Activated T-cell treated with anti-CD3 and anti-CD28 coated beads for 48 hours (primary cell): ENCODE data around the gene TRAPPC3.
"Not testable (repeated sequence)": the region's sequence is repeated elsewhere in the genome, so short reads cannot be mapped to it uniquely, and the experiment has no call there.

Source experiments
- DNase-seq: peaks from one replicate; pipeline ENCODE4 v3.0.0-alpha.2; 2020; ENCODE audit warnings: low read depth

The TRAPPC3 gene

GRCh38 chr1:36149237-36149972 is at the start of gene TRAPPC3:
Gene TRAPPC3 (minus strand): TSS chr1:36149486. CDS start chr1:36149378, 108 bp downstream.
- DNase-seq, result peak; percentile 99

DNA sequence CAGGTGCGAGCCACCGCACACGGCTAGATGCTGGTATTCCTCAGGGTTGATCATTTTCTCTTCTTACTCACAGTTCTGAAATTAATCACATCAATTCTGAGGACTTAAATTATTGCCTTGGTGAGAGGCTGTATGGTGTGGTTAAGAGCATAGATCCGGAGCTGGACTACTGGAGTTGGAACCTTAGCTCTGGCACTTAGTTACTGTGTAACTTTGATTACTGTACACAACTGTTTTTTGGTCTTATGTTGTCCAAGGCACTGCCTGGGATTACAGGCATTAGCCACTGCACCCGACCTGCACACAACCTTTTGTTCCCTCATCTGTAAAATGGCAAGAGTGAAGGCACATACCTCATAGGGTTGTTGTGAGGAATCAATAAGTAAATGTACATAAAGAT is 49.4 kb upstream of the TRAPPC3 start:
- DNase-seq, result no peak

GRCh38 chr1:36196805-36197204 is 47.5 kb upstream of the TRAPPC3 start:
- DNase-seq, result not testable (repeated sequence)

GRCh38 chr1:36187800-36188593 is 38.7 kb upstream of the TRAPPC3 start:
- DNase-seq, result peak; percentile 67

- no peak for DNase-seq
Measured at GRCh38 chr1:36183309-36183856, 34.1 kb upstream of the TRAPPC3 start.

GRCh38 chr1:36182734-36183133 is 33.4 kb upstream of the TRAPPC3 start:
- no peak for DNase-seq

DNA sequence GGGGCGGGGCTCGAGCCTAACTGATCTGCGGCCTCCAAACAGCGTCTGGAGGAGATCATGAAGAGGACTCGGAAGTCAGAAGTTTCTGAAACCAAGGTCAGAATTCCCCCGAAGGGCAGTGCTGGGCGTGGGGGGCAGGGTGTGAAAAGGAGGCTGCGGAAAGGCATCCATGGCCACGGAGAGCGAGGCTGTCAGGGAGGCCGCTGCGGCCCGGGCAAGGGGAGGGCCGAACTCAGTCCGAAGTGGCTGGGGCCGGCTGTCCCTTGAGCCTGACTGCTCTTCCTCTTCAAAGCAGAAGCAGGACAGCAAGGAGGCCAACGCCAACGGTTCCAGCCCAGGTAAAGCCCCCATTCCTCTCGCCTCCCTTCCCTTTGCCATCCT is 29.9 kb upstream of the TRAPPC3 start:
- no peak for DNase-seq

GRCh38 chr1:36178471-36179219 is 29.4 kb upstream of the TRAPPC3 start:
- DNase-seq, result no peak

- DNase-seq, result no peak
Measured at GRCh38 chr1:36177589-36178431, 28.5 kb upstream of the TRAPPC3 start.

DNA sequence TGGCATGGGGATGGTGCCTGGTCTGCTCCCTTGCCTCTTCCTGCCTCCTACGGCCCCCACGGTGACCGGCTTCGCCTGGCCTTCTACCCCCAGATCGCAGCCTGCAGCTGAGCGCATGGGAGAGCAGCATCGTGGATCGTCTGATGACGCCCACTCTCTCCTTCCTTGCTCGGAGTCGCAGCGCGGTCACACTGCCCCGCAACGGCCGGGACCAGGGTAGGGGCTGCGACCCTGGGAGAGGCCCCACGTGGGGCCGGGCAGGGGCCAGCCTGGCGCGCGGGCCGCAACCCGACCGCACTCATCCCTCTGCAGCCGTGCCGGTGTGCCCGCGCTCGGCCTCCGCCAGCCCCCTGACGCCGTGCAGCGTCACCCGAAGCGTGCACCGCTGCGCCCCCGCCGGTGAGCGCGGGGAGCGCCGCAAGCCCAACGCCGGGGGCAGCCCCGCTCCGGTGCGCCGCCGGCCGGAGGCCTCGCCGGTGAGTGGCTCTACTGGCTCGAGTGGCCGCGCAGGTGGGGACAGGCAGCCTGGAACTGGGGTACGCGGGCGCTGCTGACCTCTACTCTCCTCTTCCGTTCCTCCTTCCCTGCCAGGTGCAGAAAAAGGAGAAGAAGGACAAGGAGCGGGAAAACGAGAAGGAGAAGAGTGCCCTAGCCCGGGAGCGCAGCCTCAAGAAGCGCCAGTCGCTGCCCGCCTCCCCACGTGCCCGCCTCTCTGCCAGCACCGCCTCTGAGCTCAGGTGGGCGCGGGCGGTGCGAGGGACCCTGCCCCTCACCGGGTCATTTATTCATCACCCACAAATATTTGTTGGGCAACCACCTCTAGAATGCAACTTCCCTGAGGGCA is 27.0 kb upstream of the TRAPPC3 start:
- no peak for DNase-seq

DNA sequence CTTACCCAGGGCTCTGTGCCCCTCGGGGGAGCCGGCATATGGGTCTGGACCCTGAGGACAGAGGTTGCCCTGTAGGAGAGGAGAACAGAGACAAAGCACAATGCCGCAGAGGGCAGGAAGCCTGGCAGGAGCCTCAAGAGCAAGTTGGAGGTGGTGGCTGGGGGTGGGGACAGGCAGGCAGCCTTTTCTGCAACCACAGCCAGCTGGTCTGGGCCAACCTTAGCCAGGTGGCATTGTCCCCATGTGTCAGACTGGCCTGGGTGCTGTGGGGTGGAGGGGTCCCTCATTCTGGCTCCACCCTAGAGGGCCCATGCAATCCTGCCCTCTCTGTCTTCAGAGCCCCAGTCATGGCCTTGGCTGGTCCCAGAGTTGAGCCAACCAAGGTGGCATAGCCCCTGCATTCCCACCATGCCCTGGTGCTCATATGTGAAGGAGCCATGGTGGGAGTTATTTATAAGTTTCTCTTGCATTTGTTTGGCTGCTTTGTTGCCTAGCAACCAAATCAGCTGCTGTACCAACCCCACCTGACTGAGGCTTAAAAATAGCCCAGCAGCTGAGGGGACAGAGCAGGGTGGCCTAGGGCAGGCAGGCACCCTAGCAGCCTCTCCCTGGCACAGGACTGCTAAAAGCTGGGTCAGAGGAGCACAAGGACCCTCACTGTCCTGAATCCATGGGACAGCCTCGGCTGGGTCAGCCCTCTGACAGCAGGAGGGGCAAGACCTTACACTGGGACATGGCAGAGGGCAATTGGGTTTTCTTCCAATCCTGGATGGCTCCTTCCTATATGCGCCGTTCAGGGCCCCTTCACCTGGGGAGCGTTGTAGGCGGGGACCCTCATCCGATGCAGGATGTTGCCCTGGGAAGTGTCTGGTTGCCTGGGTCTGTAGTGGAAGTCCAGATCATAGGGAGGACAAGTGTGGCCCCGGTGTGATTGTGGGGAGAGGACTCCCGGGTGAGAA is 26.1 kb upstream of the TRAPPC3 start:
- DNase-seq, result no peak

DNA sequence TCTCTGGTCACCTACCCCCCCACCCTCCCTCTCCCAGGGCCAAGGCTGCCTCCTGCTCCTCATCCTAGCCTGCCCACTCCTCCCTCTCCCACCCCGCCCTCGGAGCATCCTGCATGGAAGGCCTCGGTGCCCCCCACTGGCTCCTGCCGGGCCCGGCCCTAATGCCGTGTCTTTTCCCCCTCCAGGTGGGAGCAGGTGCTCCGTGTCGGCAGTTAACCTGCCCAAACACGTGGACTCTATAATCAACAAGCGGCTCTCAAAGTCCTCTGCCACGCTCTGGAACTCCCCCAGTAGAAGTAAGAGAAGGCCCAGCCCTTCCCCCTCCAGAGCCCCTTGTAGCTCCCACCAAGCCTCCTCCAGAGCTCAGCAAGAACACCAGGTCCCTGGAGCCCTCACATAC is 25.4 kb upstream of the TRAPPC3 start:
- no peak for DNase-seq

- DNase-seq, result no peak
Measured at GRCh38 chr1:36172983-36173382, 23.7 kb upstream of the TRAPPC3 start.

GRCh38 chr1:36172017-36172747 is 22.9 kb upstream of the TRAPPC3 start:
- no peak for DNase-seq

DNA sequence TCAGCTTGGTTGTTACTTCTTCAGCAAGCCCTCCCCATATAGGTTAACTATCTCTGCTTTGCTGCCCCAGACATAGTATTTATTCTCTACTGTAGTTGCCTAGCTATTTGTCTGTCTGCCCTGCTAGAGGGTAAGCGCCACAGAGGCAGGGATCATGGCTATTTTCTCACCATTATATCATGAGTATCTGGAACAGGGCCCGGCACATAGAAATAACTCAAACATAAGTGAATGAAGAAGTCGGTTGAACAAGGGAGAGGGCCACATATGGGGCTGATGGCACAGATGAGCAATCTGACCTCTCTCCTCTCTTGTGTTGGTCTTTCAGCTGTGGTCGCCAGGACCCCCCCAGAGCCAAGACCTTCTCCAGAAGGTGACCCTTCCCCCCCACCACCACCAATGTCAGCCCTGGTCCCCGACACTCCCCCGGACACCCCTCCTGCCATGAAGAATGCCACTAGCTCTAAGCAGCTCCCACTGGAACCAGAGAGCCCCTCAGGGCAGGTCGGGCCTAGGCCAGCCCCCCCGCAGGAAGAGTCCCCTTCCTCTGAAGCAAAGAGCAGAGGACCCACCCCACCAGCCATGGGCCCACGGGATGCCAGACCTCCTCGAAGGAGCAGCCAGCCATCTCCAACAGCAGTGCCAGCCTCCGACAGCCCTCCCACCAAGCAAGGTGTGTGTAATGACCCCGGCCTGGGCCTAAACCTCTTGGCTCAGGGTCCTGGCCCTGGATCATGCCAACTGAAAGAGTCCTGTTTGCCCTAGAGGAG is 21.5 kb upstream of the TRAPPC3 start:
- DNase-seq, result no peak

GRCh38 chr1:36168514-36168913 is 19.2 kb upstream of the TRAPPC3 start:
- no peak for DNase-seq

DNA sequence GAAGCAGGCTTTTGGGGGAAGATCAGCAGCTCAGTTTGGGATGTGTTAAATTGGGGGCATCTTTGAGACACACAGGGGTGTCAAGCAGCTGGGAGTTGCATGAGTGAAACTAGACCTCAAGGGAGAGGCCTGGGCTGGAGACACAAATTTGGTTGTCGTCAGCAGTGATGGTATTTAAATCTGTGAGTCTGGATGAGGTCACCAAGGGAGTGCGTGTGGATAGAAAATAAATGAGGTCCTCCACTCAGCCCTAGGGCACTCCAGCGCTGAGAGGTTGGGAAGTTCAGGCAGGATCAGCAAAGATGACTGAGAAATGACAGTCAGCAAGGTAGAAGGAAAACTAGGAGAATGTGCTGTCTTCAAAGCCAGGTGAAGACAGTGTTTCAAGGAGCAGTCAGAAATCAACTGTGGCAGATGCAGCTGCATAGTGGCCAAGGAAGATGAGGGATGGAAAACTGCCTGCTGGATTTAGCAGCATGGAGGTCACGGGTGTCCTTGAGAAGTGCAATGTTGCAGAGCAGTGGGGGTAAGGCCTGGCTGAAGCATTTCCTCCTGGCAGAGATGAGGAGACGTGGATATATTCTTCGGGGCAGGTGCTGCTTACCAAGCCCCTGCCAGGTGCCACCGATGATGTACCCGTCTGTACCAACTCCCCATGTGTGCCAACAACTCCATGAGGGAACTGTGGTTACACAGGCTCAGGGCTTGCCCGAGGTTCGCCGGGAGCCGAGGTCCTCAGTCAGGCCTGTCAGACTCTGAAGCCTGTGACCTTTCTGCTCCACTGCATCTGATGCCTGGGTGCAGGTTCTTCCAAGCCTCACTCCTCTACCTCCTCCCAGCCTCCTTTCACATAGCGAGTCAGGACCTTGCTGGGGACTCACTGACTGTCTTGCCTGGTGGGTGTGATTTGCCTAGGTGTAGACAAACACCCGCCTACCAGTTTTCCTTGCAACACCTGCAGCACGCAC is 17.9 kb upstream of the TRAPPC3 start:
- DNase-seq, result no peak
